Measurements from ENCODE around the gene DLL3. TPM values are rescaled to one million over a fixed set of nuclear protein-coding genes. Genes with fewer than 3 reads are reported as not detected.

DLL3 gene
- total RNA-seq, 8 experiments from 2014 or later, result 0.25 to 84.3 (median 8.1) TPM

- in situ Hi-C loops (cut with MboI; ENCODE audit: low pct_unique_long_range_greater_than_20kb in 2 of 9, low sequenced_read_pairs in 9 of 9, unreplicated experiment in 9 of 9), result no loop called here
- no peak overlapping the region for H3K4me3 ChIP-seq
- no peak overlapping the region for H3K27ac ChIP-seq
- no peak for ATAC-seq (replicated peaks in 6 of 8)
- peaks cover 6 to 7% of the 10 kb centered on the region in 2 donors for H3K4me1 ChIP-seq (replicated peaks in 1 of 2)
- 75 to 100% (median 92%) methylated on average over 1 to 5 of the region's 9 CpGs; no CpG with 5 or more reads in 2 of the 10 experiments for WGBS, 10 experiments
Observed at GRCh38 chr19:39508629-39509028, 9.9 kb downstream of the DLL3 start.

DNA sequence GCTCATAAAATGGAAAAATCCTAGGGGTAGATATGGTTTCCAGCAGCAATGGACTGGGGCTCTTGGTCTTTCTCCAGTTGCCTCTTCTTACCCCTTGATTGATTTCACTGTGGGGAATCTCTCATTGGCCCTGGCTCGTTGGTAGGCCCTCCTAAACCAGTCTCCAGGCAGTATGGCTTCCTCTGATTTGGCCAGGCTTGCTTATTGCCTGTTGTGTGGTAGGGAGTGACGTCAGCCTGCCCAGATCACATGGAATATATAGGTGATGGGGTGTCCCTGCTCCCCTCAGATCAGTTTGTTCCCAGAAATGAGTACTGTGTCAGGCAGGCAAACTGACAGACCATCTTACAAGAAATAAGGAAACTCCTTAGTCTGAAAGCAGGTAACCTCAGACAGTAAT lies 10.5 kb downstream of the DLL3 start:
- H3K27ac ChIP-seq, result no peak overlapping the region
- H3K4me3 ChIP-seq, result no peak overlapping the region
- ATAC-seq (replicated peaks in 6 of 8), result no peak
- 0 to 100% (median 40%) methylated on average over 1 to 2 of the region's 2 CpGs; no CpG with 5 or more reads in 3 of the 10 experiments for WGBS, 10 experiments
- peaks cover 6 to 7% of the 10 kb centered on the region in 2 donors for H3K4me1 ChIP-seq (replicated peaks in 1 of 2)
- in situ Hi-C loops (cut with MboI; ENCODE audit: low pct_unique_long_range_greater_than_20kb in 2 of 9, low sequenced_read_pairs in 9 of 9, unreplicated experiment in 9 of 9), result no loop called here

- H3K27ac ChIP-seq, result no peak overlapping the region
- in situ Hi-C loops (cut with MboI; ENCODE audit: low pct_unique_long_range_greater_than_20kb in 2 of 9, low sequenced_read_pairs in 9 of 9, unreplicated experiment in 9 of 9), result no loop called here
- ATAC-seq (replicated peaks in 6 of 8), result no peak
- H3K4me1 ChIP-seq (replicated peaks in 1 of 2), result peaks cover 3 to 5% of the 10 kb centered on the region in 2 donors
- H3K4me3 ChIP-seq, result no peak overlapping the region
- 0 to 100% (median 50%) methylated on average over 1 to 2 of the region's 2 CpGs; no CpG with 5 or more reads in 3 of the 10 experiments for WGBS, 10 experiments
Observed at GRCh38 chr19:39512988-39513387, 14.2 kb downstream of the DLL3 start.

DNA sequence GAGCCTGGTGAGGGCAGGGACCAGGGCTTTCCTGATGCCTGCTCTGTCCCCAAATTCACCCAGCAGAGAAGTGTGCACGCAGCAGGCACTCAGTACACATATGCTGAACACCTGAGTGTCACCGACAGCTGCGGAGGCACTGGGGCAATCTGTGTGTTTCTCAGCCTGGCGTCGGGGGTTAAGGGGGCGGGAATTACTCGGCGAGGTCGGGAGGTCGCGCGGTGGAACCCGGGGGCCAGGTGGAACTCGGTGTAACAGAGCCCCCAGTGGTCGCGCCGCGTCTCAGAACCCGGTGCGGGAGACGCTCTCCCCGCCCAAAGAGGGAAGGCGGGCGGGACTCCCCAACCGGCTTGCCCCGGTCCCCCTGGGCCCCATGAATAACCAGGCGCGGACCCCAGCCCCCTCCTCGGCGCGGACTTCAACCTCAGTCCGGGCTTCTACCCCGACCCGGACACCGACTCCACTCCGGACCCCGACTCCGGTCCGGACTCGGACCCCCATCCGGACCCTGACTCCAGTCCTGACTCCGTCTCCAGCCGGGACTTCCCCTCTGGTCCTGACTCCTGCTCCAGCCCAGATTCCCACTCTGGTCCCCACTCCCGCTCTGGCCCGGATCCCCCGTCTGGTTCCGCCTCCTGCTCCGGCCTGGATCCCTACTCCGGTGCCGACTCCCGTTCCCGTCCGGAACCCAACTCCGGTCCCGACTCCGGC lies 16.2 kb downstream of the DLL3 start, which contains the start of gene SELENOV:
SELENOV (plus strand) TSS at position 300 of the 711 bp plus-strand sequence; CDS start at position 374, 74 bp downstream.
- in situ Hi-C loops (cut with MboI; ENCODE audit: low pct_unique_long_range_greater_than_20kb in 2 of 9, low sequenced_read_pairs in 9 of 9, unreplicated experiment in 9 of 9), result no loop called here
- Histone ChIP-seq H3K4me1 (replicated peaks in 1 of 2) (peaks cover 9 to 19% of the 10 kb centered on the region in 2 donors), H3K27ac (no peak within 1 kb of the TSS), H3K4me3 (peak within 1 kb of the TSS; percentile 7 to 51 (median 37))
- WGBS, 10 experiments, result 0% methylated on average over 2 to 18 of the region's 56 CpGs; no CpG with 5 or more reads in 8 of the 10 experiments
- peak; percentile 43 to 88 (median 76) for ATAC-seq (replicated peaks in 6 of 8)

DNA sequence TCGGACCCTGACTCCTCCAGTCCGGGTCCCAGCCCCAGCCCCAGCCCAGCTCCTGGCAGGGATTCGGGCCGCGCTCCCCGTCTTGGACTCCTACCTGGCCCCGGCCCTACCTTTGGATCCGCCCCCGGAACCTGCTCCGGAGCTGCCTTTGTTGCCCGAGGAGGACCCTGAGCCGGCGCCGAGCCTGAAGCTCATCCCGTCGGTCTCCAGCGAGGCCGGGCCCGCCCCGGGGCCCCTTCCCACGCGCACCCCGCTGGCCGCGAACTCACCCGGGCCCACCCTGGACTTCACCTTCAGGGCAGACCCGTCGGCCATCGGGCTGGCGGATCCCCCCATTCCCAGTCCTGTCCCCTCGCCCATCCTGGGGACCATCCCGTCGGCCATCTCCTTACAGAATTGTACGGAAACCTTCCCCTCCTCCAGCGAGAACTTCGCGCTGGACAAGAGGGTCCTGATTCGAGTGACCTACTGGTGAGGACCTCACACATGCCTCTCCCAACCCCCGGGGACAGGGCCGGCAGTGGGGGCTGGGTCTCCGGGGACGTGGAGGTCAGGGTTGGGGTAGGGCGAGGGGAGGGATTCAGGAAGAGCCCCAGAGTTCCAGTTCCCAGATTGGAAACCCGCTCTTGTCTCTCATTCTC lies 16.9 kb downstream of the DLL3 start:
- peak in 2 of 8 experiments; percentile 1 to 48 for ATAC-seq (replicated peaks in 6 of 8)
- H3K4me1 ChIP-seq (replicated peaks in 1 of 2), result peaks cover 14 to 25% of the 10 kb centered on the region in 2 donors
- H3K4me3 ChIP-seq, result peak overlapping the region; percentile 7 to 51 (median 37)
- in situ Hi-C loops (cut with MboI; ENCODE audit: low pct_unique_long_range_greater_than_20kb in 2 of 9, low sequenced_read_pairs in 9 of 9, unreplicated experiment in 9 of 9), result no loop called here
- H3K27ac ChIP-seq, result no peak overlapping the region
- WGBS, 10 experiments, result 0 to 40% (median 11%) methylated on average over 1 to 16 of the region's 44 CpGs; no CpG with 5 or more reads in 6 of the 10 experiments

GRCh38 chr19:39516270-39516669 lies 17.5 kb downstream of the DLL3 start:
- H3K4me1 ChIP-seq (replicated peaks in 1 of 2), result peaks cover 14 to 25% of the 10 kb centered on the region in 2 donors
- H3K27ac ChIP-seq, result no peak overlapping the region
- in situ Hi-C loops (cut with MboI; ENCODE audit: low pct_unique_long_range_greater_than_20kb in 2 of 9, low sequenced_read_pairs in 9 of 9, unreplicated experiment in 9 of 9), result no loop called here
- 38 to 86% (median 58%) methylated on average over 1 to 6 of the region's 6 CpGs; no CpG with 5 or more reads in 1 of the 10 experiments for WGBS, 10 experiments
- peak overlapping the region in 2 of 5 donors; percentile 42 to 51 for H3K4me3 ChIP-seq
- ATAC-seq (replicated peaks in 6 of 8), result no peak

DNA sequence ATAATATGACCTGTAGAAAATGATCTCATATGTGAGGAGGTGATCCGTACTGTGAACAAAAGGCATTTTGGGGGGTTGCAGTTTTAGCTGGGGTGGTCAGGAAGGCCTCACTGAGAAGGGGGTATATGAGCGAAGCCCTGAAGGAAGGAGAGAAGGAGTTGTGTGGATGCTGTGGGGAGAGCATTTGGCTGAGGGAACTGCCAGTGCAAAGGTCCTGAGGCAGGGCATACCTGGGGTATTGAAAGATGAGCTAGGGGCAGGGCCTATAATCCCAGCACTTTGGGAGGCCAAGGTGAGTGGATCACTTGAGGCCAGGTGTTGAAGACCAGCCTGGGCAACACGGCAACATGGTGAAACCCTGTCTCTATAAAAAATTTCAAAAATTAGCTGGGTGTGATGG lies 18.7 kb downstream of the DLL3 start:
- in situ Hi-C loops (cut with MboI; ENCODE audit: low pct_unique_long_range_greater_than_20kb in 2 of 9, low sequenced_read_pairs in 9 of 9, unreplicated experiment in 9 of 9), result no loop called here
- no peak overlapping the region for H3K4me3 ChIP-seq
- peaks cover 14 to 25% of the 10 kb centered on the region in 2 donors for H3K4me1 ChIP-seq (replicated peaks in 1 of 2)
- no peak for ATAC-seq (replicated peaks in 6 of 8)
- WGBS, 10 experiments, result 33 to 93% (median 77%) methylated on average over 1 to 3 of the region's 3 CpGs; no CpG with 5 or more reads in 1 of the 10 experiments
- H3K27ac ChIP-seq, result no peak overlapping the region

GRCh38 chr19:39518458-39518857 lies 19.7 kb downstream of the DLL3 start:
- in situ Hi-C loops (cut with MboI; ENCODE audit: low pct_unique_long_range_greater_than_20kb in 2 of 9, low sequenced_read_pairs in 9 of 9, unreplicated experiment in 9 of 9), result no loop called here
- ATAC-seq (replicated peaks in 6 of 8), result no peak
- Histone ChIP-seq H3K27ac (no peak overlapping the region), H3K4me3 (no peak overlapping the region), H3K4me1 (replicated peaks in 1 of 2) (peaks cover 14 to 25% of the 10 kb centered on the region in 2 donors)
- WGBS, 10 experiments, result 58 to 74% (median 60%) methylated on average over 1 to 3 of the region's 5 CpGs; no CpG with 5 or more reads in 7 of the 10 experiments

GRCh38 chr19:39518975-39519374 lies 20.2 kb downstream of the DLL3 start:
- peaks cover 14 to 25% of the 10 kb centered on the region in 2 donors for H3K4me1 ChIP-seq (replicated peaks in 1 of 2)
- in situ Hi-C loops (cut with MboI; ENCODE audit: low pct_unique_long_range_greater_than_20kb in 2 of 9, low sequenced_read_pairs in 9 of 9, unreplicated experiment in 9 of 9), result no loop called here
- WGBS, 10 experiments, result 0 to 60% (median 50%) methylated on average over 1 to 2 of the region's 9 CpGs; no CpG with 5 or more reads in 7 of the 10 experiments
- no peak overlapping the region for H3K27ac ChIP-seq
- no peak for ATAC-seq (replicated peaks in 6 of 8)
- H3K4me3 ChIP-seq, result no peak overlapping the region

GRCh38 chr19:39520541-39521484 lies 22.1 kb downstream of the DLL3 start:
- 40 to 100% (median 90%) methylated on average over 1 to 6 of the region's 8 CpGs for WGBS, 10 experiments
- Histone ChIP-seq H3K4me3 (no peak overlapping the region), H3K4me1 (replicated peaks in 1 of 2) (peaks cover 14 to 22% of the 10 kb centered on the region in 2 donors), H3K27ac (peak overlapping the region; percentile 68 to 72)
- no peak for ATAC-seq (replicated peaks in 6 of 8)
- in situ Hi-C loops (cut with MboI; ENCODE audit: low pct_unique_long_range_greater_than_20kb in 2 of 9, low sequenced_read_pairs in 9 of 9, unreplicated experiment in 9 of 9), result no loop called here

- no peak for ATAC-seq (replicated peaks in 6 of 8)
- in situ Hi-C loops (cut with MboI; ENCODE audit: low pct_unique_long_range_greater_than_20kb in 2 of 9, low sequenced_read_pairs in 9 of 9, unreplicated experiment in 9 of 9), result no loop called here
- Histone ChIP-seq H3K4me1 (replicated peaks in 1 of 2) (peaks cover 9 to 11% of the 10 kb centered on the region in 2 donors), H3K27ac (no peak overlapping the region), H3K4me3 (no peak overlapping the region)
- 73 to 100% (median 95%) methylated on average over 1 to 5 of the region's 8 CpGs; no CpG with 5 or more reads in 4 of the 10 experiments for WGBS, 10 experiments
Observed at GRCh38 chr19:39524495-39524894, 25.7 kb downstream of the DLL3 start.

- 92 to 100% (median 93%) methylated on average over 1 to 3 of the region's 3 CpGs; no CpG with 5 or more reads in 3 of the 10 experiments for WGBS, 10 experiments
- Histone ChIP-seq H3K4me1 (replicated peaks in 1 of 2) (peaks cover 2 to 4% of the 10 kb centered on the region in 2 donors), H3K4me3 (no peak overlapping the region), H3K27ac (no peak overlapping the region)
- in situ Hi-C loops (cut with MboI; ENCODE audit: low pct_unique_long_range_greater_than_20kb in 2 of 9, low sequenced_read_pairs in 9 of 9, unreplicated experiment in 9 of 9), result loop anchor here in 1 of 9 experiments (25.0 kb wide), 1 partner anchor 312 kb away; the partner anchor contains the start of genes DYRK1B and FBL
- no peak for ATAC-seq (replicated peaks in 6 of 8)
Observed at GRCh38 chr19:39525205-39525604, 26.5 kb downstream of the DLL3 start.

Measured in motor neuron (in vitro differentiated cells).